CD14-positive monocyte (primary cell): ENCODE results near the gene SYNPO. TPM values are rescaled to one million over a fixed set of nuclear protein-coding genes. Genes with fewer than 3 reads are reported as not detected.

Experiments used
- DNase-seq, 3 donors: peaks; one replicate each; pipeline ENCODE4 v3.0.0-alpha.2; 2011 to 2022
- H2AFZ ChIP-seq: 2 replicates; pipeline ENCODE4 v1.6.0; 2012; ENCODE audit warnings: mild to moderate bottlenecking, low read depth, low read length, inconsistent platforms; ENCODE audit not compliant: insufficient read depth, poor library complexity, severe bottlenecking
- H3K27ac ChIP-seq, 2 donors: 1 replicate in 1 of 2; 2 replicates in 1 of 2; pipeline ENCODE4 v1.5.1; 2012 to 2013; ENCODE audit warnings: low read length in 2 of 2, control low read depth in 1 of 2, inconsistent platforms in 1 of 2, low read depth in 1 of 2, mild to moderate bottlenecking in 1 of 2
- H3K27me3 ChIP-seq, 2 donors: one replicate each; pipeline versions ENCODE4 v1.6.0 to v1.6.1; 2011 to 2013; ENCODE audit warnings: low read length in 2 of 2; ENCODE audit not compliant: control insufficient read depth in 2 of 2, insufficient read depth in 2 of 2
- H3K36me3 ChIP-seq, 2 donors: replicated peaks in 1 of 2; 1 replicate in 1 of 2; 2 replicates in 1 of 2; pipeline versions ENCODE4 v1.5.1 to v1.6.1; 2012 to 2013; ENCODE audit warnings: low read length in 2 of 2, control low read depth in 1 of 2, inconsistent platforms in 1 of 2, mild to moderate bottlenecking in 1 of 2; ENCODE audit not compliant: insufficient read depth in 2 of 2, control insufficient read depth in 1 of 2
- H3K4me1 ChIP-seq, 2 donors: 1 replicate in 1 of 2; 2 replicates in 1 of 2; pipeline versions ENCODE4 v1.5.1 to v1.6.1; 2012 to 2013; ENCODE audit warnings: low read length in 2 of 2, control low read depth in 1 of 2, inconsistent platforms in 1 of 2, mild to moderate bottlenecking in 1 of 2, moderate library complexity in 1 of 2; ENCODE audit not compliant: insufficient read depth in 2 of 2, control insufficient read depth in 1 of 2
- H3K4me2 ChIP-seq: replicated peaks from 2 replicates; pipeline ENCODE3; 2012; ENCODE audit warnings: low read length, moderate library complexity, mild to moderate bottlenecking; ENCODE audit not compliant: poor library complexity, severe bottlenecking; ENCODE audit errors: extremely low read depth
- H3K4me3 ChIP-seq, 3 experiments: fragments of 200-600 bp in 1 of 3; sonication (generic) in 1 of 3; replicated peaks in 1 of 3; 1 replicate in 2 of 3; 2 replicates in 1 of 3; pipeline ENCODE4 v1.5.1; 2011 to 2013; ENCODE audit warnings: low read length in 3 of 3, mild to moderate bottlenecking in 3 of 3, control low read depth in 2 of 3, low read depth in 2 of 3, inconsistent platforms in 1 of 3, moderate library complexity in 1 of 3
- H3K79me2 ChIP-seq: 2 replicates; pipeline ENCODE4 v1.6.0; 2012; ENCODE audit warnings: mild to moderate bottlenecking, control low read depth, inconsistent platforms, low read length, moderate library complexity; ENCODE audit not compliant: insufficient read depth
- H3K9ac ChIP-seq: 2 replicates; pipeline ENCODE4 v1.6.0; 2017; ENCODE audit warnings: low read length, mild to moderate bottlenecking; ENCODE audit not compliant: insufficient read depth, poor library complexity, severe bottlenecking
- H3K9me3 ChIP-seq, 2 donors: replicated peaks in 1 of 2; 1 replicate in 1 of 2; 2 replicates in 1 of 2; pipeline versions ENCODE4 v1.5.1 to v1.6.1; 2012 to 2013; ENCODE audit warnings: low read length in 2 of 2, control low read depth in 1 of 2; ENCODE audit not compliant: control insufficient read depth in 1 of 2, insufficient read depth in 1 of 2
- H4K20me1 ChIP-seq: 2 replicates; pipeline ENCODE4 v1.6.0; 2012; ENCODE audit warnings: mild to moderate bottlenecking, low read length, control low read depth, moderate library complexity; ENCODE audit not compliant: insufficient read depth
- H3K27ac Mint-ChIP-seq, 7 donors: one replicate each; pipeline ENCODE4 v1.8.0; 2020; ENCODE audit warnings: mild to moderate bottlenecking in 7 of 7, mixed read lengths in 7 of 7, moderate library complexity in 6 of 7, inconsistent platforms in 2 of 7
- H3K27me3 Mint-ChIP-seq, 3 donors: one replicate each; pipeline ENCODE4 v1.8.0; 2021 to 2022; ENCODE audit warnings: low read depth in 3 of 3, mild to moderate bottlenecking in 3 of 3, mixed read lengths in 3 of 3, moderate library complexity in 3 of 3, inconsistent platforms in 1 of 3
- H3K36me3 Mint-ChIP-seq, 2 donors: one replicate each; pipeline ENCODE4 v1.8.0; 2020; ENCODE audit warnings: mixed read lengths in 2 of 2, inconsistent platforms in 1 of 2, mild to moderate bottlenecking in 1 of 2
- H3K4me1 Mint-ChIP-seq: one replicate; pipeline ENCODE4 v1.8.0; 2020; ENCODE audit warnings: mild to moderate bottlenecking, mixed read lengths
- H3K4me3 Mint-ChIP-seq, 2 donors: one replicate each; pipeline ENCODE4 v1.8.0; 2020; ENCODE audit warnings: mild to moderate bottlenecking in 2 of 2, mixed read lengths in 2 of 2, moderate library complexity in 1 of 2
- H3K9me3 Mint-ChIP-seq, 7 donors: one replicate each; pipeline ENCODE4 v1.8.0; 2020 to 2022; ENCODE audit warnings: mixed read lengths in 7 of 7, mild to moderate bottlenecking in 6 of 7, moderate library complexity in 6 of 7, inconsistent platforms in 2 of 7
- CTCF ChIP-seq: fragments of 200-600 bp; IDR thresholded peaks from one replicate; pipeline ENCODE4 v1.8.0; 2022; ENCODE audit warnings: antibody characterized with exemption, mild to moderate bottlenecking
- WGBS: methylation state at CpG from one replicate; pipeline ENCODE4 v1.1.5; 2013; ENCODE audit warnings: missing lambda C conversion rate; ENCODE audit not compliant: insufficient coverage; 5-methylcytosine and 5-hydroxymethylcytosine counted together
- intact Hi-C, 2 donors: fragments of 100-400 bp; cut with micrococcal nuclease; formaldehyde crosslinking; loops; one replicate each; pipeline versions ENCODE4 v1.15.0 to v1.15.1; 2023
- polyA plus RNA-seq, 3 donors: library from polyadenylated mRNA; depleted of rRNA in 1 of 3; unstranded in 2 of 3; stranded (reverse) in 1 of 3; fragments of 300-500 nt in 2 of 3; fragments of >200 nt in 1 of 3; fragmentation: Illumina TruSeq in 2 of 3; gene quantifications; 1 replicate in 2 of 3; 2 replicates in 1 of 3; pipeline ENCODE4 v1.2.3, GENCODE V29; 2012 to 2021

SYNPO gene
- polyA plus RNA-seq, 3 donors = not detected

DNA sequence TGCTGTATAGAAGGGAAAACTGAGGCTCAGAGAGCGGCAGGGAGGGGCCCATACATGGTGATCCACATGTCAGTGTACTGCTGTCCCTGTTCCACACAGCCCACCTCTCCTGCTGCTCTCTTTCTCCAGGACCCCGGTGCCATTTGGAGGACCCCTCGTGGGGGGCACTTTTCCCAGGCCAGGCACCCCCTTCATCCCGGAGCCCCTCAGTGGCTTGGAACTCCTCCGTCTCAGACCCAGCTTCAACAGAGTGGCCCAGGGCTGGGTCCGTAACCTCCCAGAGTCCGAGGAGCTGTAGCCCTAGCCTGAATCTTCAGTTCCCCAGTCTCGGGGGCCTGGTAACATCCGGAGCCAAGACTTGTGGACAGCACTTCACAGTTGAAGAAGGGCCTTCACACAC is 36.1 kb downstream of the SYNPO start:
- Histone ChIP-seq H3K4me2 (no peak overlapping the region), H3K27me3 (peaks cover 0 to 4% of the 10 kb centered on the region in 2 donors), H3K9me3 (no peaks in the 10 kb centered on the region), H4K20me1 (no peaks in the 10 kb centered on the region), H3K9ac (no peak overlapping the region), H3K36me3 (no peaks in the 10 kb centered on the region), H2AFZ (no peak overlapping the region), H3K79me2 (no peaks in the 10 kb centered on the region), H3K27ac (no peak overlapping the region), H3K4me3 (no peak overlapping the region), H3K4me1 (peaks cover 27 to 31% of the 10 kb centered on the region in 2 donors)
- peaks cover 4 to 5% of the 10 kb centered on the region in 2 donors for H3K36me3 Mint-ChIP-seq
- no peak for DNase-seq
- no peak overlapping the region for H3K27ac Mint-ChIP-seq
- TF ChIP-seq CTCF = no peak
- peaks cover 0 to 1% (median 0%) of the 10 kb centered on the region in 7 donors for H3K9me3 Mint-ChIP-seq
- 94% methylated on average over 8 of the region's 9 CpGs for WGBS
- peaks cover 39% of the 10 kb centered on the region for H3K4me1 Mint-ChIP-seq
- H3K4me3 Mint-ChIP-seq = no peak overlapping the region
- intact Hi-C loops = no loop called here
- peaks cover 2 to 6% (median 5%) of the 10 kb centered on the region in 3 donors for H3K27me3 Mint-ChIP-seq

- H3K36me3 ChIP-seq = peaks cover 39 to 49% of the 10 kb centered on the region in 2 donors
Measured at GRCh38 chr5:150689120-150689519, 48.7 kb downstream of the SYNPO start.

More at GRCh38 chr5:150689120-150689519, 48.7 kb downstream of the SYNPO start:
- Mint-ChIP-seq H3K4me3 (no peak overlapping the region), H3K4me1 (peaks cover 13% of the 10 kb centered on the region), H3K9me3 (peaks cover 0 to 2% (median 0%) of the 10 kb centered on the region in 7 donors), H3K27me3 (peaks cover 0 to 2% (median 0%) of the 10 kb centered on the region in 3 donors), H3K36me3 (peaks cover 49 to 52% of the 10 kb centered on the region in 2 donors), H3K27ac (no peak overlapping the region)
- no CpG with 5 or more reads among the region's 1 CpG for WGBS
- Histone ChIP-seq H3K9ac (no peak overlapping the region), H3K9me3 (no peaks in the 10 kb centered on the region), H3K4me2 (no peak overlapping the region), H3K4me3 (no peak overlapping the region), H3K27me3 (no peaks in the 10 kb centered on the region), H2AFZ (no peak overlapping the region), H4K20me1 (no peaks in the 10 kb centered on the region), H3K4me1 (peaks cover 6 to 10% of the 10 kb centered on the region in 2 donors), H3K27ac (no peak overlapping the region), H3K79me2 (no peaks in the 10 kb centered on the region)
- intact Hi-C loops = no loop called here
- no peak for TF ChIP-seq CTCF
- no peak for DNase-seq
